Suprapubic skin (tissue), 4 donors: Measurements from ENCODE around the gene AAMP.
A peak's percentile ranks its signal among the peaks of the same experiment; 100 is the strongest.

ENCODE experiments used
- CTCF ChIP-seq, 2 donors: fragments of 200-600 bp in 1 of 2; fragments of 450-650 bp in 1 of 2; sonication (generic) in 1 of 2; IDR thresholded peaks; one replicate each; pipeline ENCODE4 v1.5.1; 2016 to 2019; ENCODE audit warnings: antibody characterized with exemption in 2 of 2, mild to moderate bottlenecking in 1 of 2, moderate library complexity in 1 of 2
- POLR2A ChIP-seq, 2 donors: fragments of 450-650 bp; IDR thresholded peaks; one replicate each; pipeline ENCODE4 v1.6.1; 2017; ENCODE audit warnings: antibody characterized with exemption in 2 of 2, mild to moderate bottlenecking in 2 of 2, moderate library complexity in 2 of 2
- POLR2AphosphoS5 ChIP-seq, 3 donors: sonication (generic); formaldehyde crosslinking; IDR thresholded peaks; one replicate each; pipeline ENCODE4 v1.6.1; 2017; ENCODE audit warnings: antibody characterized with exemption in 3 of 3

GRCh38 chr2:218301176-218301819 lies 31.4 kb upstream of the AAMP start:
- TF ChIP-seq CTCF (IDR thresholded peaks at IDR 0.05) (peak; percentile 90 to 96), POLR2AphosphoS5 (IDR thresholded peaks at IDR 0.05) (no peak), POLR2A (IDR thresholded peaks at IDR 0.05) (no peak)
